ENCODE results near the gene PGAM2.

PGAM2 gene

GRCh38 chr7:44065431-44066110 lies at the start of gene PGAM2:
TSS of gene PGAM2 (minus strand) at chr7:44065567. CDS start at chr7:44065529, 38 bp downstream.
- peak in 9 of 10 donors; percentile 39 to 91 (median 48) for DNase-seq
- intact Hi-C loops (cut with DNase I): no loop called here

DNA sequence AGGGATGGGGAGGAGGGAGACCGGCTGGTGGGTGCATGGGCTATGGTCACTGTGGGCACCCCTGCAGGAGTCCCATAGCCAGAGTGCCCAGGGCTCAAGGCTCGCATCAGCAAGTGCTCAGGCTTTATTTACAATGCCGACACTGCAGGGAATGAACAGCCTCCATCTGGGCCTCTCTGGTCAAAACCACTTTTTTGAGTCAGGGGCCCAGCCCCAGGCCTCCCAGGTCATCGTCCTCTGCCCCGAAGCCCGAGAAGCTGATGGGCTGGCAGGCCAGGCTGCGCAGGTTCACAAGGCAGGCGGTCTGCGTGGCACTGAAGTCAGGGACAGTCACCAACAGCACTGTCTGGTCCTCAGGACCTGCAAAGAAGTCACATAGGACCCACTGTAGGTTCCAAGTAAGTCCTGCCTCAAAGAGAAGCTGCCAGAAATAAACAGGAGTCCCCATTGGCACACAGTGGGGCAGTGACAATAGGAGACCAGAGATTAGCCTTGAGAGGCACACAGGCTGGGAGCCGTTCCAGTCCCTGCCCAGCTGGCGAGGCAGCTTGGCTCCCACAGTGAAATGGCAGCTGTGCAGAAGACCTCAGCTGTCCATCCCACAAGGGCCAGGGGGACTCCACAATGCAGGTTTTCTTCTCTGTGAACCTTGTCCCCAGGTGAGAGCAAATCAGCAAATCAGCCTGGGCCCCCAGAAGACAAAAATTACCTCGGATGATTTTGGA lies 49.4 kb upstream of the PGAM2 start:
- DNase-seq: peak; percentile 72 to 98 (median 84)
- intact Hi-C loops (cut with DNase I): no loop called here

DNA sequence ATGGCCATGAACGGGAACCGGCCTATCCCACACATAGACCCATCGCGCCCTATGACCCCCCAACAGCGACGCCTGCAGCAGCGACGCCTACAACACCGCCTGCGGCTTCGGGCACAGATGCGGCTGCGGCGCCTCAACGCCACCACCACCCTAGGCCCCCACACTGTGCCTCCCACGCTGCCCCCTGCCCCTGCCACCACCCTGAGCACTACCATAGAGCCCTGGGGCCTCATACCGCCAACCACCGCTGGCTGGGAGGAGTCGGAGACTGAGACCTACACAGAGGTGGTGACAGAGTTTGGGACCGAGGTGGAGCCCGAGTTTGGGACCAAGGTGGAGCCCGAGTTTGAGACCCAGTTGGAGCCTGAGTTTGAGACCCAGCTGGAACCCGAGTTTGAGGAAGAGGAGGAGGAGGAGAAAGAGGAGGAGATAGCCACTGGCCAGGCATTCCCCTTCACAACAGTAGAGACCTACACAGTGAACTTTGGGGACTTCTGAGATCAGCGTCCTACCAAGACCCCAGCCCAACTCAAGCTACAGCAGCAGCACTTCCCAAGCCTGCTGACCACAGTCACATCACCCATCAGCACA lies 48.5 kb upstream of the PGAM2 start:
- intact Hi-C loops (cut with DNase I): no loop called here
- DNase-seq: peak in 2 of 10 donors; percentile 60 to 70

- intact Hi-C loops (cut with DNase I): no loop called here
- peak in 2 of 10 donors; percentile 64 to 78 for DNase-seq
These were observed 47.8 kb upstream of the PGAM2 start for GRCh38 chr7:44112997-44113763.

DNA sequence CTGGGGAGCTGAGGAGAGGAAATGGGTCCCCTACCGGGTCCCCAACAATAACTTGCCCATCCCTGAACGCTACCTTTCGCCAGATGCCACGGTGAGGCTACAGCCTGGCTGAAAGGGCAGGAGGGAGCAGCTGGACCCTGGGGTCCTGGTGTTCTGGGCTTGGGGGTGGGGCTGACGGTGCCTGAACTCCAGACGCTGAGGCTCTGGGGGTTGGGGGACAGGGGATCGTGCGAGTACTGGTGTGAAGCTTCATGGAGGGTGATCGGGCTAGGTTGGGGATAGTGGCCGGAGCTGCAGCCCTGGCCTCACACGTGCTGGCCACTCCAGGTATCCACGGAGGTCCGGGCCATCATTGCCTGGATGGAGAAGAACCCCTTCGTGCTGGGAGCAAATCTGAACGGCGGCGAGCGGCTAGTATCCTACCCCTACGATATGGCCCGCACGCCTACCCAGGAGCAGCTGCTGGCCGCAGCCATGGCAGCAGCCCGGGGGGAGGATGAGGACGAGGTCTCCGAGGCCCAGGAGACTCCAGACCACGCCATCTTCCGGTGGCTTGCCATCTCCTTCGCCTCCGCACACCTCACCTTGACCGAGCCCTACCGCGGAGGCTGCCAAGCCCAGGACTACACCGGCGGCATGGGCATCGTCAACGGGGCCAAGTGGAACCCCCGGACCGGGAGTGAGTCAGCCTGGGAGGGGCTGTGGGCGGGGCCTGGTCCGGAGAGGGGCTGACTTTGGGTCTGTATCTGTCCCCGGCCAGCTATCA lies 47.0 kb upstream of the PGAM2 start:
- DNase-seq: peak in 2 of 10 donors; percentile 79 to 86
- intact Hi-C loops (cut with DNase I): no loop called here

DNA sequence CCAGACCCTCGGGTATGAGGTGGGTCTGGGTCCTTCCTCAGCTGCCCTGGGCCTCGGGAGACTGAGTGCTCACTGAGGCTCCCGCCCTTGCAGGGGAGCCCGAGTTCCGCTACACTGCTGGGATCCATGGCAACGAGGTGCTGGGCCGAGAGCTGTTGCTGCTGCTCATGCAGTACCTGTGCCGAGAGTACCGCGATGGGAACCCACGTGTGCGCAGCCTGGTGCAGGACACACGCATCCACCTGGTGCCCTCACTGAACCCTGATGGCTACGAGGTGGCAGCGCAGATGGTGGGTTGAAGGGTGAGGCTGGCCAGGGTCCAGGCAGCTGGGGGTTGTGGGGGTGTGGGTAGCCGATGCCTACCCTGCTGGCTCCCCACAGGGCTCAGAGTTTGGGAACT lies 46.4 kb upstream of the PGAM2 start:
- intact Hi-C loops (cut with DNase I): no loop called here

GRCh38 chr7:44110719-44111635 lies 45.6 kb upstream of the PGAM2 start:
- intact Hi-C loops (cut with DNase I): no loop called here
- peak in 3 of 10 donors; percentile 4 to 78 (median 72) for DNase-seq

More for the DNA sequence above, 46.4 kb upstream of the PGAM2 start:
- peak in 4 of 10 donors; percentile 58 to 86 (median 80) for DNase-seq

- intact Hi-C loops (cut with DNase I): no loop called here
- peak in 2 of 10 donors; percentile 66 to 67 for DNase-seq
These were observed 44.6 kb upstream of the PGAM2 start for GRCh38 chr7:44109991-44110390.

GRCh38 chr7:44108768-44109750 lies 43.7 kb upstream of the PGAM2 start:
- intact Hi-C loops (cut with DNase I): no loop called here
- DNase-seq: peak in 2 of 10 donors; percentile 72 to 80

DNA sequence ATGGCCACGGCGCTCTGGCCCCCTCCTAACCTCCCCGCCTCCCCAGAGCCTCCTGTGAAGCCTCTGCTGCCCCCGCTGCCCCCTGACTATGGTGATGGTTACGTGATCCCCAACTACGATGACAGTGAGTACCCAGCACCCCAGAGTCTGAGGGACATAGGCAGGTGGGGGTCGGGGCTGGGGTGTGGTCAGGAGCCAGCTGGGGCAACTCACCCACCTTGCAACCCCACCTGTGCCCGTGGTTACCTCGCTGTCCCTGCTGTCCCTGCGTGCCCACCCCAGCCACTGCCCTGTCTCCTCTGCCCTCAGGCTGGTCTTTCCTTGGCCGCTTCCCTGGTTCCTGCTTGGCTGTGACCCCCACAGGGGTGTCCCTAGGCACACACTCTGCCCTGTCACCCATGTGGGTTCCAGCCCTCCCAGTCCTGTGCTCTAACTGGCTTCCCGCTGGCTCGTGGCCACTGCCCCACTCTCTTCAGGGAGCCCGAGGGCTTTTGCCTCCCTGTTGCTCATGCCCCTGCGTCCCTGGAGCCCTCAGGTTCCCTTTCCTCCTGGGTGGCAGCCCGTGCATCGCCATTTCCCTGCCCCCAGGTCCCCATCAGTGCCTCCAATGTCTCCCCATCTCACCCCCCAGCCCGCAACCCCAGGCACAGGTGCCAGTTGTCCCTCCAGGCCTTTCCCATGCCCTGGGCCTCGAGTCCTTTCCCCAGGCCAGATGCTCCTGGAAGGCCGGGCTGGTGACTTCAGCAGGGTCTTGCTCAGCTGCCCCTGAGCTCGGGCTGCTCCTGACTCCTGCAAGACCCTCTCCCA lies 42.8 kb upstream of the PGAM2 start:
- intact Hi-C loops (cut with DNase I): no loop called here
- DNase-seq: peak in 3 of 10 donors; percentile 35 to 78 (median 57)

- DNase-seq: peak in 3 of 10 donors; percentile 53 to 73 (median 64)
- intact Hi-C loops (cut with DNase I): no loop called here
These were observed 42.0 kb upstream of the PGAM2 start for GRCh38 chr7:44107116-44107960.

GRCh38 chr7:44106311-44107065 lies 41.1 kb upstream of the PGAM2 start:
- intact Hi-C loops (cut with DNase I): no loop called here
- DNase-seq: peak in 3 of 10 donors; percentile 16 to 63 (median 27)

DNA sequence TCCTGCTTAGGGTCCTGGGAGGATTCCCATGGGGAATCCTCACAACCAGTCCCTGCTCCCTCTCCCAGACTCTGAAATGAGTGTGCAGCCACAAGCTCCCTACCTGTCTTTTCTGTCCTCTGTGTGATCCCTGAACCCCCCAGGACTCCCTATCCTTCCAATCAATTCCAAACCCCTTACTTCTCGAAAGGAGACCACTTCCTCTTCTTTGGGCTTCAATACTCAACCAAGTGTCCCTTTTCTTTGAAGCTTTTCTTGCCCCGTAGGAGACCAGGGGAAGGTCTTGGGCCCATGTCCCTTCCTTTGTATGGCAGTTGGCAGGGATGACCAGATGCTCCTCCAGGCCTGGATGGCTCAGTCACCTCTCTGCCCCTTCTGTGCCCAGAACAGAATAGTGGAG lies 40.5 kb upstream of the PGAM2 start:
- no peak for DNase-seq
- intact Hi-C loops (cut with DNase I): no loop called here

DNA sequence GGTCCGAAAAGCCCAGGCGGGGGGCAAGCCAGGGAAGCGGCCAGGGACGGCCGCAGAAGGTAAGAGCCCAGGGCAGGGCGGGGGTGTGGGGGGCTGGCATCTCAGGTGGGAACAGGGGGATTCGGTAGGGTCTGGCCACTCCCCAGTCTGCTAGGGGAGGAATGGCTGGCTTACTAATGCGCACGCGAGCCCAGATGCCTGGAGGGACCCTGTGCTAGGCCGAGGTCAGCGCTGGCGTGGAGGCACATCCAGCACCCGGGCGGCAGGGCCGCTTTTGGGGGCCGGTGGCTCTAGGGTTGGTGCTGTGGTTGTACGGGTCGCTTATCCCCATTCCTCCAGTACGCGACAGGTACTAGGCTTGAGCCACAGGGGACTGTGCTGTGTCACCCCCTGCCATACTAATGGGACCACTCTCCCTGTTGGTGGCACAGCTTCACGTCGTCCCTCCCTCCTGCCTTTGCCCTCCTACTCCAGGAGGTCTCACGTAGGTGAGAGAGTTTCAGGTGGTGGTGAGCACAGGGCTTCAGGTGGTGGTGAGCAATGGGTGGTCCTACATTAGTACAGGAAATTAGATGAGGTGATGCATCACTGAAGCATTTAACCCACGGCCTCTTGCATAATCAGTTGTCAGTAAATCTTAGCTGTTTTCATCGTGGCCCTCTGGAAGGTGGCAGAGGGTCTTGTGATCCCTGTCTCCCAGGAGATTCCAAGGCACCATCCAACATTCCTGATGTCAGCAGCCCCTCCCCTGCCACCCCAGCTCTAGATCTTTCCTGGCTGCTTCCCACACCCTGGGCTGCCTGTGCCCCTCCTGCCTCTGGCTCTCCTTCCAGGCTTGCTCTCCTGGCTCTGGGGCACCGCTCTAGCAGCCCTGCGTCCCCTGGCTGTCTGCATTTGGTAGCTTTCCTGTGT lies 39.7 kb upstream of the PGAM2 start:
- DNase-seq: peak in 5 of 10 donors; percentile 30 to 87 (median 81)
- intact Hi-C loops (cut with DNase I): no loop called here
